ENCODE results near the gene KCNJ4.
"Not testable (repeated sequence)": the region's sequence is repeated elsewhere in the genome, so short reads cannot be mapped to it uniquely, and the experiment has no call there.

Gene KCNJ4

DNA sequence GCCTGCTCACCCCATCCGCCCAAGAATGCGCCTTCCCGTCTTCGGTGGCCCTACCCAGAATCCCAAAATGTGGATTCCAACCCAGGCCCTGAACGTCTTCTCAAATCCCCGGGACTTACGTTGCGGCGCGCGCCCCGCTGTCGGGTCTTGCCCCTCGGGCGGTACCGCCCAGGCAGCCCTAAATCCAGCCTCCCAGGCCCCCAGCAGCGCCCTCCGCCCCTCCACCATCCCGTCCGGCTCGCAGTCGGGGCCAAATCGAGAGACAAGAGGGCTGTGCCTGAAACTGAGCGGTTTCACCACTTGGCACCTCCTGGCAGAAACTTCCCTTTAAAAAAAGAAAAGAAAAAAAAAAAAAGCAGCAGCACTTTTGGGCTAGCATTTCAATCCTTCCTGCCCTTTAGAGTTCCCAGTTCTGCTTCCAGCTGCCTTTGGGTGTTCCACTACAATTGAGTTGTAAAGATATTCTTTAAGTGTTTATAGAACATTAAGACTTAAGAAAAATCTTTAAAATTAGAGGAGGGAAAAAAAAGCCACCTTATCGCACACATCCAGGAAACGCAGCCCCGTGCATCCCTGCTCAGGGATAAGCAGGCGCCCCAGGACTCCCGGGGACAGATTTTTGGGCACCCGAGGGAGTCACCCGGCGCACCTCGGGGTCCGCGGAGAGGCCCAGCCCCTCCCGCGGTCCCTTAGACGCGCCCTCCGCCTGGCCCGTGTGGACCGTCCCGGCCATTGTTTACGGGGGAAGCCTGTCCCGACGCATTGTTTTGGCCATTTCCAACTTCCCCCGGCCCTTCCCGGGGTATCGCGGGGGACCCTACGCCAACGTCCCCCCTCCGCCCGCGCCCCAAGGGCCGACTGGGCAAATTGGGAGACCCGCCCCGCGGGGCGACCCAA, 57.6 kb downstream of the KCNJ4 start:
- DNase-seq (ENCODE audit: low read depth), result no peak

DNA sequence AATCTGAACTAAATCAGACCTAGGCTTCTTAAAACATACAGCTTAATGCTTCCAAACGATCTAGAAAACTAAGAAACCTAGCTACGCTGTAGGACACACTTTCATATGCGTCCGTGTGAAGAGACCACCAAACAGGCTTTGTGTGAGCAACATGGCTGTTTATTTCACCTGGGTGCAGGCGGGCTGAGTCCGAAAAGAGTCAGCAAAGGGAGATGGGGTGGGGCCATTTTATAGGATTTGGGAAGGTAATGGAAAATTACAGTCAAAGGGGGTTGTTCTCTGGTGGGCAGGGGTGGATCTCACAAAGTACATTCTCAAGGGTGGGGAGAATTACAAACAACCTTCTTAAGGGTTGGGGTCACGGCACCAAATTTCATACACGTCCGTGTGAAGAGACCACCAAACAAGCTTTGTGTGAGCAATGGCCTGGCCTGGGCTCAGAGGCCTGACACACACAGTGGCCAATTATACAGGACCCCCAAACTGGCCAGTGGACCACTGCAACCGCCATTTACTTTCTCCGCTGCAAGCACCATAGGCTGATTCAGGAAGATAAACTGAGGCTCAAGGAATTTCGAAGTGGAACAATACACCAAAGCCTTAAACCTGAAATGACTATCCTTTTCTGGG, 58.4 kb downstream of the KCNJ4 start:
- H3K4me3 ChIP-seq (ENCODE audit: low read depth, low read length), result peak overlapping the region; percentile 72
- DNase-seq (ENCODE audit: low read depth), result not testable (repeated sequence)

More for the DNA sequence above, 57.6 kb downstream of the KCNJ4 start:
- H3K4me3 ChIP-seq (ENCODE audit: low read depth, low read length), result peak overlapping the region; percentile 72

DNA sequence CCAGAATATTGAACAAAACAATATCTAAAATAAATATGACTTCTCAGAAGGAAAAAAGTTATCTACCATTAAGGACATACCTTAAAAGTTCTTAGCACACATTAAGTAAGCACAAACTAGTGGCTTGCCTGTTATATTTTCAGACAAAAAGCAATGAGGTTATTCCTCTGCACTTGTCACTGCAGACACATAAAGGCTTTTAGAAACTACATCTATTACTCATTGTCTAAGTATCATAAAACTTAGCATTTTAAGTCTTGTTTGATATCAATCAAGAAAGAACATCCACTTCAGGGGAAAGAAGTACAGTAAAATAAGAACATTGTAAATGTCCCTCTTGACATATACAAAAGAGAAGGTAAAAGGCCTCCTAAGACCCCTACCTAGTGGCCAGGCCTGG, 59.1 kb downstream of the KCNJ4 start:
- H3K4me3 ChIP-seq (ENCODE audit: low read depth, low read length); DNase-seq (ENCODE audit: low read depth): not testable (repeated sequence)

DNA sequence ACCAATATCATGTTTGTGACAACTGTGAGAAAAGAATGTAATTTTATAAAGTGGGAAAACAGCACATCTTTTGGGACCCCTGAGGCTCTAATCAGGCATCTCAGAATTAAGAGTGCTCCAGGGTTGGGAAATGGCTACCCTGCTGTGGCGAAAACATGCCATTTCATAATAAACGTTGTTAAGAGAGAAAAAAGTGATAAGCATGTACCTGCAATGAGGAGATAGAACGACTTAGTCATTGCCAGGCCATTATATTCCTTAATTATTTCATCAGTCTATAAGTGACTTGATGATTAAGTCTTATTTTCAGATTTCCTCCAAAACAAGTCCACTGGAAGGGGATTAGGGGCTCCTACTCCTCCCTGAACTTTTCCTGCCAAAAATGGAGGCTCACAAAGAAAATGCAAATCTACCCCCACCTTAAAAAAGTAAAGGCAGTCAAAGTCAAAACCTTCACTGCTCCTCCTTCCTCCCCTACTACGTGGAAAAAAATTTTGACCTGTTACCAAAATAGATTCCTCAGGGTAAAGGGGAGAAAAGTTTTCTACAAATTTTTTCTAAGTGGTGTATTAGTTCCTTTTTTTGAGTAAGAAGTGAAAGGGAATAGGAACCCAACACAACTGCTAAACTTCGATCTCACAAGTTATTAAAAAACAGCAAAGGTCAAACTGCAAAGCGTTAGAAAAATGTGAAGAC, 59.9 kb downstream of the KCNJ4 start:
- not testable (repeated sequence) for DNase-seq (ENCODE audit: low read depth); H3K4me3 ChIP-seq (ENCODE audit: low read depth, low read length)

DNA sequence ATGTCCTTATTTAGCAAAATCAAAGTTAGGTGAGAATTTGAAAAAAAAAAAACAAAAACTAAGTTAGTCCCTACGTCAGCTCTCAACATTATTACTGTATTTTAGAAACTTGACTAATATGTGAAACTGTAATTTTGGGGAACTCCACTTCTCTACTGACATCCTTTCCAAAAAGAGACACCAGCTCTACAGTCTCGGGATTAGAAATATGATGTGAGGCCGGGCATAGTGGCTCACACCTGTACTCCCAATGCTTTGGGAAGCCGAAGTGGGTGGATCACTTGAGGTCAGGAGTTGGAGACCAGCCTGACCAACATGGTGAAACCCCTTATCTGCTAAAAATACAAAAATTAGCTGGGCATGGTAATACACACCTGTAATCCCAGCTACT, 65.6 kb downstream of the KCNJ4 start:
- H3K4me3 ChIP-seq (ENCODE audit: low read depth, low read length); DNase-seq (ENCODE audit: low read depth): not testable (repeated sequence)

DNA sequence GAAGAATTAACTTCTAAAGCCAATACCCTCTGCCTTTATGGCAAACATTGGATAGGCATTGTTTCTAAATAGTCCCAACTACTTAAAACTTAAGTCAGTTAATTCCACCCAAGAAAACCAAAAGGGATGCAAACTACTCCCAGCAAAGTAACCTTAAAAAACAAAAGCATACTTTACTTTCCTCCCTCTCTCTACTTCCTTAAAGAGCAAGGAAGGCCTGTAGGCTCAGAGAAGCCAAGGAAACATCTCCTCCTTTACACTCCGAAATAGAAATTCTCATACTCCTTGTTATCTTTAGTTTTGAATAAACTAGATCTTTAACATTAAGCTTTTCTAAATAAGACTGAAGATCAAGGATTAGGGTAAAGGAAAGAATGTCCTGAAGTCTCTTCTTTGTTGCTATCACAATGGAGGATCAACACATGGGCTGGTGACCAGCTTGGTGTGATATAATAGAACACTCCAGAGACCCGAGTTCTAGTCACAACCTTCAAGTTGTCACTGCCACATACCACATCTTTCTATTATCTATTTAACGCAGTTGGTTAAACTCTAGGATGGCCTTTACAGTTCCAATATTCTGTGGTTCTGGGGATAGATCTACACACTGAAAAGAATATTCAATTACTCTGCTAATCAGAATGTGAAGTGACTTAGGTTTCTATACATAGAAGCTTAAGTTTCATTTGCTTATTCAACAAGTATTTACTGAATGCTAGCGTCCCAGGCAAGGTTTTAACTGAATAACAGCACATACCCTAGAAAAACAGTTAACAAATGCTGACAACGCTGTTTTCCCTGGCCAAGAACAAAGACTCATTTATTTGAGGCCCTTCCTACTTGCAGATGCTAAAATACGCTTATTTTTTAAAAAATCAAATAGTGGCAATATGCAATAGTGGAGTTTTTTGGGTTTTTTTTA, 66.2 kb downstream of the KCNJ4 start:
- not testable (repeated sequence) for H3K4me3 ChIP-seq (ENCODE audit: low read depth, low read length); DNase-seq (ENCODE audit: low read depth)

DNA sequence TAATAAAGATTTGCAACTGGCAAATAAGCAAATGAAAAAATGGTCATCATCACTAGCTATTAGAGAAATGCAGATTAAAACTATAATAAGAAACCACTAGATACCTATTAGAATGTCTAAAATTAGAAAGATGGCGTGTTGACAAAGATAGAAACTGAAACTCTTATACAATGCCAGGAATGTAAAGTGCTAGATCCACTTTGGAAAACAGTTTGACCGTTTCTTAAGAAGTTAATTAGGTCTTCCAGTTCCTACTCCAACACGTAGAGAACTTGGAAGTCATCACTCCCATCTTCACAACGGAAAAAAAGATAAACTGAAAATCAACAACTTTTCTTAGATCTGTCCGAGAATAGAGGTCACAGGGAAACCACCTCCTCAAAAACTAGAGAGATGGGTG, 68.1 kb downstream of the KCNJ4 start:
- DNase-seq (ENCODE audit: low read depth); H3K4me3 ChIP-seq (ENCODE audit: low read depth, low read length): not testable (repeated sequence)

DNA sequence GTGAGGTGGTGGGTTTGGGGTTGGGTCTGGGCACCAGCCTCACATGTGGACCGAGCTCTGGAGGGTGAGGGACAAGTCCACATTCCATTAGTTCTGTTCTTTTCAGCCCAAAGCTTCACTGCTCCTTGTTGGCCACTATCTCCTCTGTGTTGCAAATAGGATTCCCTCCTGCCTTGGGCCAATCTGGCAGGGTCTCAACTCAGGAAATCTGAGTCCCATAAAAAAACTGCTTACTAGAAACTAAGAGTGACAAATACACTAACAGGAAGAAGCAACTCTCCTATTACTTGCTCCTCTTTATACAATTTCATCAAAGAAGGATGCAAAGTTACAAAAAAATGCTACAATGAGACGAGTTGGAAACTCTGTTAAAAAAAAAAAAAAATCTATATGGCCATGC, 71.6 kb downstream of the KCNJ4 start:
- no peak overlapping the region for H3K4me3 ChIP-seq (ENCODE audit: low read depth, low read length)
- DNase-seq (ENCODE audit: low read depth), result no peak

DNA sequence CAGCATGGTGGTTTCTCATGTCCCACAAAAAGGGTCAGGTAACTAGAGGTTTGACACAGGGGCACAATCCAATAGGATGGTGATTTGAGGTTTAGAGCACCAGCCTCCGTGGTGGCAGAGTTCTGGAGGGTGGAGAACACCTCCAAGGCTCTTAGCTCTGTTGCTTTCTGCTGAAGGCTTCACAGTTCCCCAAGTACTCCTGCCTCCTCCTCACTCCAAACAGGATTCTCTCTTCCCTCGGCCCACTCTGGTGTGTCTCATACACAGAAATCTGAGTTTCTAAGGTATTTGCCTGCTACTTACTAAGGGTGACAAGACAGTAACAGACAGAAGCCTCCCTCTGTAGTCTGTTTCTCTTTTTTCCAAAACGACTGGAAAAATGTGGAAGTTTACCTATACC, 73.6 kb downstream of the KCNJ4 start:
- not testable (repeated sequence) for DNase-seq (ENCODE audit: low read depth)

More for the DNA sequence above, 73.6 kb downstream of the KCNJ4 start:
- not testable (repeated sequence) for H3K4me3 ChIP-seq (ENCODE audit: low read depth, low read length)
